Measurements from ENCODE around the gene PPIB. TPM values are rescaled to one million over a fixed set of nuclear protein-coding genes. Genes with fewer than 3 reads are reported as not detected.

PPIB gene
- total RNA-seq, 1 donor, result 954 TPM

DNA sequence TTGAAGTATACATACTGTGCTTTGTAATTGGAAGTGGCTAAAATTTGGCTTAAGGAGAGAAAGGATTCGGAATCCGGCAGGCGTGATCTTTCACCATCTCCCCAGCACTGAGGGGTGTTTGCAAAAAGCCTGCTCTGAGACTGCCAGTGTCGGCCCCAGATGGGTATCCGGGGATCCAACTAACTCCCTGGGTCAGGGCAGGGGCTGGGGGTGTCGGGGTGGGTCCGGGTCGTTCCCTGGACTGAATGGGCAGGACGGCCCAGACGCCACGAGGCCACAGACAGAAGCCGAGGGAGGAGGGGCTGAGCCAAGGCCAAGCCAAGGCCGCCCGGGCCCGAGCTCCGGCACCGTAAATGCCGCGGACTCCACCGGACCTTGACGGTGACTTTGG lies 349 bp downstream of the PPIB start:
- Histone ChIP-seq H4K20me1 (ENCODE audit: insufficient read depth, low read length) (peaks cover 35% of the 10 kb centered on the region), H3K4me1 (ENCODE audit: insufficient read depth, low read length) (peaks cover 48% of the 10 kb centered on the region), H3K4me3 (ENCODE audit: insufficient read depth, low read length) (peak overlapping the region; percentile 94), H3K79me2 (ENCODE audit: insufficient read depth, low read length) (peaks cover 43% of the 10 kb centered on the region), H3K27ac (ENCODE audit: low read depth, low read length) (peak overlapping the region; percentile 86), H3K9me3 (ENCODE audit: low read depth, low read length) (no peaks in the 10 kb centered on the region), H2AFZ (ENCODE audit: low read length) (peak overlapping the region; percentile 72), H3K4me2 (ENCODE audit: insufficient read depth, low read length) (peak overlapping the region; percentile 100), H3K27me3 (ENCODE audit: insufficient read depth, low read length) (no peaks in the 10 kb centered on the region), H3K36me3 (ENCODE audit: insufficient read depth, low read length) (peaks cover 40% of the 10 kb centered on the region)
- TF ChIP-seq, protein P1, sequence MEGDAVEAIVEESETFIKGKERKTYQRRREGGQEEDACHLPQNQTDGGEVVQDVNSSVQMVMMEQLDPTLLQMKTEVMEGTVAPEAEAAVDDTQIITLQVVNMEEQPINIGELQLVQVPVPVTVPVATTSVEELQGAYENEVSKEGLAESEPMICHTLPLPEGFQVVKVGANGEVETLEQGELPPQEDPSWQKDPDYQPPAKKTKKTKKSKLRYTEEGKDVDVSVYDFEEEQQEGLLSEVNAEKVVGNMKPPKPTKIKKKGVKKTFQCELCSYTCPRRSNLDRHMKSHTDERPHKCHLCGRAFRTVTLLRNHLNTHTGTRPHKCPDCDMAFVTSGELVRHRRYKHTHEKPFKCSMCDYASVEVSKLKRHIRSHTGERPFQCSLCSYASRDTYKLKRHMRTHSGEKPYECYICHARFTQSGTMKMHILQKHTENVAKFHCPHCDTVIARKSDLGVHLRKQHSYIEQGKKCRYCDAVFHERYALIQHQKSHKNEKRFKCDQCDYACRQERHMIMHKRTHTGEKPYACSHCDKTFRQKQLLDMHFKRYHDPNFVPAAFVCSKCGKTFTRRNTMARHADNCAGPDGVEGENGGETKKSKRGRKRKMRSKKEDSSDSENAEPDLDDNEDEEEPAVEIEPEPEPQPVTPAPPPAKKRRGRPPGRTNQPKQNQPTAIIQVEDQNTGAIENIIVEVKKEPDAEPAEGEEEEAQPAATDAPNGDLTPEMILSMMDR (IDR thresholded peaks at IDR 0.05; ENCODE audit: extremely low read depth, low read depth, low read length), result no peak
- no peak for DNase-seq (ENCODE audit: insufficient read length, low spot score, missing footprints)

DNA sequence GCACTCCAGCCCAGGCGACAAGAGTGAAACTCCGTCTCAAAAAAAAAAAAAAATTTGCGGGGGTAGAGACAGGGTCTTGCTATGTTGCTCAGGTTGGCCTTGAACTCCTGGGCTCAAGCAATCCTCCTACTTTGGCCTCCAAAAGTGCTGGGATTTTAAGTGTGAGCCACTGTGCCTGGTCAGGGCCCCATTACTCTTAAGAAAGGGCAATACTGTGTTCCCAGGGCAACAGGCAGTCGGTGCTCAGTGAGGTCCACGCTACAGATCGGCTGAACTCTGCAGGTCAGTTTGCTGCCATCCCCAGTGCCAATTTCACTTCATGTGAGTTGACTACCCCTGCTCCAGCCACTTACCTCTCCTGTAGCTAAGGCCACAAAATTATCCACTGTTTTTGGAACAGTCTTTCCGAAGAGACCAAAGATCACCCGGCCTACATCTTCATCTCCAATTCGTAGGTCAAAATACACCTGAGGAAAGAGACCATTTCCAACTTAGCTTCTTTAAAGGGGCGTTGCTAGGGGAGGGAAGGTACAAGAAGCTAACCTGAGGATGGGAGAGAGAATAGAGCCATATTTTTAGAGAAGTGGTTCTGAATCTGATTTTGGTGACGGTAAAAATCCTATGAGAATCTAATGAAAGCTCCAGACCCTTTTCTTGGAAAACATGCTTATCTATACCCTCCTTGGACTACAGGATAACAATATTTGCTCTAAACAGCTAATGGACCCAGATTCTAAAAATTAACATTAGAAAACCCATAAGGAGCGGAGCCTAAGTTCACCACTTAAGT lies 939 bp downstream of the PPIB start:
- Histone ChIP-seq H4K20me1 (ENCODE audit: insufficient read depth, low read length) (peaks cover 41% of the 10 kb centered on the region), H3K9me3 (ENCODE audit: low read depth, low read length) (no peaks in the 10 kb centered on the region), H2AFZ (ENCODE audit: low read length) (no peak overlapping the region), H3K27me3 (ENCODE audit: insufficient read depth, low read length) (no peaks in the 10 kb centered on the region), H3K4me1 (ENCODE audit: insufficient read depth, low read length) (peaks cover 54% of the 10 kb centered on the region), H3K79me2 (ENCODE audit: insufficient read depth, low read length) (peaks cover 44% of the 10 kb centered on the region), H3K36me3 (ENCODE audit: insufficient read depth, low read length) (peaks cover 46% of the 10 kb centered on the region), H3K27ac (ENCODE audit: low read depth, low read length) (peak overlapping the region; percentile 86), H3K4me3 (ENCODE audit: insufficient read depth, low read length) (peak overlapping the region; percentile 94), H3K4me2 (ENCODE audit: insufficient read depth, low read length) (peak overlapping the region; percentile 100)
- DNase-seq (ENCODE audit: insufficient read length, low spot score, missing footprints), result peak; percentile 78
- TF ChIP-seq, protein P1 (IDR thresholded peaks at IDR 0.05; ENCODE audit: extremely low read depth, low read depth, low read length), result no peak

DNA sequence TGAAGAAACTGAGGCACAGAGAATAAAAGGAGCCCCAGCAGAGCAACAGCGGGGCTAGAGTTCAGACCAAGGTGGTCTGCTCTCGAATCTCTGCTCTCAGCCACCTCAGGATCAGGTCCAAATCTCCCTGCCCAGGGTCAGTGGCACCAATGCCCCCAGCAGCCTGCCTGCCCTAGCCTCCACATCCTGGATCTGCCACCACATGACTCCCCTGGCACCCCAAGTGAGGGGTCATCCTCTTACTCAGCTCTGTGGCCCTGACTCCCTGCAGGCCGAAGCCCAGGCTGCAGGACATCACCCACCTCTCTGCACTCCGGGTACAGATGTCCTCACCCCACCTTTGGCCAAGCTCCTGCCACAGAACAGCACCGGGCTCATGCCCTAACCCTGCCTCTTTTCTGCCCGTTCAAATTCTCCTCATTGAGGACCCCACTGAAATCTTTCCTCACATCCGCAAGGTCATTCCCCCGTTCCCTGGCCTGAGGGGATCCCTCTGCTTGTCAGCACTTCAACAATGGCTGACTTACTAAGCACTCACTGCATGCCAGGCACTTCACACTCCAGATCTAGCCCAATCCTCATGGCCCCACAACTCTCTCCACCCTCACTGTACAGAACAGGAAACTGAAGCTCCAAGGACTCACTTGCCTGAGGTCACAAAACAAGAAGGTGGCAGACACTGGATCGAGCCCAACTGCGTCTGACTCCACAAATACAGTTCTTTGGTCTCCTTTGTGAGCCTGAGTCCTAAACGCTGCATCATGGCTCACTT lies 4.3 kb downstream of the PPIB start:
- Histone ChIP-seq H3K79me2 (ENCODE audit: insufficient read depth, low read length) (peaks cover 44% of the 10 kb centered on the region), H2AFZ (ENCODE audit: low read length) (no peak overlapping the region), H3K4me2 (ENCODE audit: insufficient read depth, low read length) (peak overlapping the region; percentile 9), H3K4me3 (ENCODE audit: insufficient read depth, low read length) (no peak overlapping the region), H3K4me1 (ENCODE audit: insufficient read depth, low read length) (peaks cover 47% of the 10 kb centered on the region), H3K9me3 (ENCODE audit: low read depth, low read length) (no peaks in the 10 kb centered on the region), H3K36me3 (ENCODE audit: insufficient read depth, low read length) (peaks cover 69% of the 10 kb centered on the region), H3K27ac (ENCODE audit: low read depth, low read length) (no peak overlapping the region), H3K27me3 (ENCODE audit: insufficient read depth, low read length) (no peaks in the 10 kb centered on the region), H4K20me1 (ENCODE audit: insufficient read depth, low read length) (peaks cover 59% of the 10 kb centered on the region)
- DNase-seq (ENCODE audit: insufficient read length, low spot score, missing footprints), result no peak
- TF ChIP-seq, protein P1 (IDR thresholded peaks at IDR 0.05; ENCODE audit: extremely low read depth, low read depth, low read length), result no peak

DNA sequence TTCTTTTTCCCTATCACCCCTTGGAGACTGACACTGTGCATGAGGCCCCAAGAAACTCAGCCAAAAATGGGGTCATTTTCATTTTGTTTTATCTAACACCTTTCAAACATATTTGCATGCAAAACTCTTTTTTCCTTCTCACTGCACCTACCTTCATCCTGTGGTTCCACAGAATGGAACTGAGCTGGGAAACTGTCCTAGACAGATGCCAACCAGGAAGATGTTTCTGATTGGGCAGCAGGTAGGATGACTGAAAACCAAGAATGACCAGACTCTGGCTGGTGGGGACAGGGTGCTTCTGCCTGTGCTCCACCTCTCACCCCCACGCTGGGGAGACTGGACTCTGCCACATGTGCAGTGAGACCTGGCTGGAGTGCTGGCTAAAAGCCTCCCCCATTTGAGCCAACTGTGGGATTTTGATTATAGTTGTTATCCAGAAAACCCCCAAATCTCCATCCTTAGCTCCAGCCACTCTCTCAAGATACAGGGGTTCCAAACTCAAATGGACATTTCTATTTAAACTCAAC lies 5.2 kb downstream of the PPIB start:
- no peak overlapping the region for H3K27ac ChIP-seq (ENCODE audit: low read depth, low read length)
- H3K79me2 ChIP-seq (ENCODE audit: insufficient read depth, low read length), result peaks cover 43% of the 10 kb centered on the region
- peaks cover 44% of the 10 kb centered on the region for H3K4me1 ChIP-seq (ENCODE audit: insufficient read depth, low read length)
- no peak overlapping the region for H2AFZ ChIP-seq (ENCODE audit: low read length)
- peaks cover 69% of the 10 kb centered on the region for H3K36me3 ChIP-seq (ENCODE audit: insufficient read depth, low read length)
- no peak overlapping the region for H3K4me3 ChIP-seq (ENCODE audit: insufficient read depth, low read length)
- peaks cover 8% of the 10 kb centered on the region for H3K27me3 ChIP-seq (ENCODE audit: insufficient read depth, low read length)
- no peak for DNase-seq (ENCODE audit: insufficient read length, low spot score, missing footprints)
- no peaks in the 10 kb centered on the region for H3K9me3 ChIP-seq (ENCODE audit: low read depth, low read length)
- TF ChIP-seq, protein P1 (IDR thresholded peaks at IDR 0.05; ENCODE audit: extremely low read depth, low read depth, low read length), result no peak
- H4K20me1 ChIP-seq (ENCODE audit: insufficient read depth, low read length), result peaks cover 63% of the 10 kb centered on the region
- H3K4me2 ChIP-seq (ENCODE audit: insufficient read depth, low read length), result no peak overlapping the region

Measured in osteoblast (primary cell).